Fibroblast of lung (primary cell): ENCODE results near the gene ANXA4.

Experiments
- EZH2 ChIP-seq: IDR thresholded peaks from 2 replicates; pipeline ENCODE4 v1.5.1; 2012; ENCODE audit warnings: low read length, control low read depth, mild to moderate bottlenecking; ENCODE audit errors: missing control alignments
- TF ChIP-seq, protein P1 (sequence below), 2 donors: IDR thresholded peaks in 1 of 2; conservative IDR thresholded peaks in 1 of 2; 1 replicate in 1 of 2; 2 replicates in 1 of 2; pipeline ENCODE4 v1.5.1; 2011 to 2012; ENCODE audit warnings: low read length in 2 of 2, control low read depth in 1 of 2, inconsistent platforms in 1 of 2, low read depth in 1 of 2, mild to moderate bottlenecking in 1 of 2

DNA sequence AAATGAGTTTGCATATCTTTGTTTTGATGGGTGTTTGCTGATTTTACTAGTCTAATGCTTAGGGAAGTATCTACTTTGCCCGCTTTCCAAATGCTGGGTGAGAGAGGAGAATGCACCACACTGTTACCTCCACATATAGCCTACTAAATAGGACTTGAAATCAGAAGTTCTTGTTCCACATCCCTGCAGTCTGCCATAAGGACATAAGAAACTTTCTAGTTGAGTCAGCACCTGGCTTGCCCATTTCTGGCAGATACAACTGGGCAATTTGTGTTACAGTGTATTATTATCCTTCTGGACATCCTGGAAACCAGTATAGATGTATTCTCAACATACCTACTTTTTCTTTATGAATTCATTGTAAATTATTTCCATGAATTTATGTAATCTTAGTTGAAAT is 29.5 kb downstream of the ANXA4 start:
- no peak for TF ChIP-seq EZH2
- TF ChIP-seq, protein P1, sequence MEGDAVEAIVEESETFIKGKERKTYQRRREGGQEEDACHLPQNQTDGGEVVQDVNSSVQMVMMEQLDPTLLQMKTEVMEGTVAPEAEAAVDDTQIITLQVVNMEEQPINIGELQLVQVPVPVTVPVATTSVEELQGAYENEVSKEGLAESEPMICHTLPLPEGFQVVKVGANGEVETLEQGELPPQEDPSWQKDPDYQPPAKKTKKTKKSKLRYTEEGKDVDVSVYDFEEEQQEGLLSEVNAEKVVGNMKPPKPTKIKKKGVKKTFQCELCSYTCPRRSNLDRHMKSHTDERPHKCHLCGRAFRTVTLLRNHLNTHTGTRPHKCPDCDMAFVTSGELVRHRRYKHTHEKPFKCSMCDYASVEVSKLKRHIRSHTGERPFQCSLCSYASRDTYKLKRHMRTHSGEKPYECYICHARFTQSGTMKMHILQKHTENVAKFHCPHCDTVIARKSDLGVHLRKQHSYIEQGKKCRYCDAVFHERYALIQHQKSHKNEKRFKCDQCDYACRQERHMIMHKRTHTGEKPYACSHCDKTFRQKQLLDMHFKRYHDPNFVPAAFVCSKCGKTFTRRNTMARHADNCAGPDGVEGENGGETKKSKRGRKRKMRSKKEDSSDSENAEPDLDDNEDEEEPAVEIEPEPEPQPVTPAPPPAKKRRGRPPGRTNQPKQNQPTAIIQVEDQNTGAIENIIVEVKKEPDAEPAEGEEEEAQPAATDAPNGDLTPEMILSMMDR (conservative IDR thresholded peaks at IDR 0.05 in 1 of 2, IDR thresholded peaks at IDR 0.05 in 1 of 2; ENCODE audit: low read depth in 1 of 2, low read length in 2 of 2): no peak
